Ovary (tissue), 9 donors: ENCODE measurements around the gene SLC4A2. TPM values are rescaled to one million over a fixed set of nuclear protein-coding genes. Genes with fewer than 3 reads are reported as not detected.

Experiments used
- DNase-seq, 5 donors: peaks; one replicate each; pipeline ENCODE4 v3.0.0-alpha.2; 2019 to 2020
- H3K27ac ChIP-seq, 2 donors: fragments of 200-600 bp; one replicate each; pipeline versions ENCODE4 v1.5.1 to v1.8.0; 2019 to 2022
- H3K27me3 ChIP-seq: fragments of 200-600 bp; one replicate; pipeline ENCODE4 v1.8.0; 2022
- H3K36me3 ChIP-seq: fragments of 200-600 bp; sonication (generic); one replicate; pipeline ENCODE4 v1.5.1; 2019
- H3K4me1 ChIP-seq: one replicate; pipeline ENCODE4 v1.8.1; 2013; ENCODE audit warnings: mild to moderate bottlenecking, moderate library complexity; ENCODE audit not compliant: insufficient read depth
- H3K4me3 ChIP-seq: fragments of 200-600 bp; sonication (generic); one replicate; pipeline ENCODE4 v1.5.1; 2017
- H3K9me3 ChIP-seq, 2 donors: fragments of 200-600 bp in 1 of 2; sonication (generic) in 1 of 2; one replicate each; pipeline versions ENCODE4 v1.5.1 to v1.8.1; 2013 to 2019; ENCODE audit warnings: mild to moderate bottlenecking in 1 of 2, moderate library complexity in 1 of 2
- EP300 ChIP-seq: sonication (generic); formaldehyde crosslinking; IDR thresholded peaks from one replicate; pipeline ENCODE4 v1.6.1; 2017; ENCODE audit warnings: antibody characterized with exemption
- POLR2A ChIP-seq: fragments of 450-650 bp; IDR thresholded peaks from one replicate; pipeline ENCODE4 v1.6.1; 2017; ENCODE audit warnings: antibody characterized with exemption, mild to moderate bottlenecking, moderate library complexity
- WGBS, 3 donors: extraction: QIAGEN DNeasy Blood & Tissue Kit in 1 of 3; methylation state at CpG; one replicate each; pipeline versions ENCODE4 v1.1.5 to v1.1.7; 2013 to 2017; 5-methylcytosine and 5-hydroxymethylcytosine counted together
- intact Hi-C, 4 donors: fragments of 100-400 bp; cut with DNase I; formaldehyde crosslinking; loops; one replicate each; pipeline versions ENCODE4 v1.11.0 to v1.15.1; 2022 to 2023
- polyA plus RNA-seq, 2 donors: library from polyadenylated mRNA; stranded (reverse); fragments of 200-250 nt in 1 of 2; fragments of 350-450 nt in 1 of 2; fragmentation: Illumina TruSeq in 1 of 2; extraction: RNeasy Lipid Tissue Mini Kit (QIAGEN cat#74804) in 1 of 2; gene quantifications; one replicate each; pipeline ENCODE4 v1.2.3, GENCODE V29; 2013 to 2014
- total RNA-seq, 7 donors: library from RNA; depleted of rRNA in 2 of 7; stranded (reverse); fragments of >200 nt in 2 of 7; fragmentation: NEBNext Ultra II Directional in 3 of 7; extraction: Animal tissue kit (Norgen Biotek cat#: 25700) in 3 of 7; gene quantifications; one replicate each; pipeline versions ENCODE4 v1.1.0 to v1.2.4, GENCODE V29; 2016 to 2023
- TF ChIP-seq, protein P1 (sequence below), 3 donors: fragments of 450-650 bp in 2 of 3; fragments of 200-600 bp in 1 of 3; IDR thresholded peaks; one replicate each; pipeline versions ENCODE4 v1.5.1 to v1.8.0; 2016 to 2022; ENCODE audit warnings: antibody characterized with exemption in 3 of 3, mild to moderate bottlenecking in 1 of 3
- donor health status: DM: no; HTN: no; CAD: no; lungs with moderate emphysema.
- donor health status: DM: no; HTN: no; CAD: no.
- donor health status: Bipolar disorder and iron deficiency.
- donor health status: DM: yes; HTN: yes; CAD: no.
- donor health status: DM: no; HTN: no; CAD: no.
- donor health status: DM: yes; HTN: yes; CAD: no.

SLC4A2 gene
- total and polyA plus RNA-seq, 9 donors, result 10.5 to 127 (median 94.3) TPM

DNA sequence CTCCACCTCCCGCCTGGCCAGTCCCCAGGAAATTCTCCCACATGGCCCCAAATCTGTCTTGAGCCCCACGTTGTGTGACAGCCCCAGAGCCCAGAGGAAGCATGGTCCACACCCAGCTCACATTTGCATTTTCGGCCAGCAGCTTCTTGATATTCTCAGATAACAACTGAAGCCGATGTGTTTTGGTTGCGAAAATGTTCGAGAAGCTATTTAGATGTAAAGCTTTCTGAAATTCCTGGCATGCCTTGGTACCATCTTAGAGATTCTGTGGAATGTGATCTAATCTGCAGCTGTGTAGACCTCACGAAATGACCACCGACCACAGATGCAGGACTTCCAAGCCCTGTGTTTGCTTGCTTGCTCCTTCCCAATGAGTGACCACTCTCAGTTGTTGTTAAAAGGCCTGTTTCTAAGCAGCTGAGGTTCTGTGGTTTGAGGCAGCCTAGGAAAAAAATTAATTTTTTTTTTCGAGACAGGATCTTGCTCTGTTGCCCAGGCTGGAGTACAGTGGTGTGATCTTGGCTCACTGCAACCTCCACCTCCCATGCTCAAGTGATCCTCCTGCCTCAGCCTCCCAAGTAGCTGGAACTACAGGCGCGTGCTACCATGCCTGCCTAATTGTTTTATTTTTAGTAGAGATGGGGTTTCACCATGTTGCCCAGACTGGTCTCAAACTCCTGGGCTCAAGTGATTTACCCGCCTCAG lies 8.8 kb downstream of the SLC4A2 start:
- Histone ChIP-seq H3K36me3 (no peaks in the 10 kb centered on the region), H3K4me3 (no peak overlapping the region), H3K4me1 (peaks cover 1% of the 10 kb centered on the region), H3K27me3 (no peaks in the 10 kb centered on the region), H3K9me3 (no peaks in the 10 kb centered on the region), H3K27ac (no peak overlapping the region)
- no peak for DNase-seq
- 71 to 77% (median 76%) methylated on average over 12 of the region's 12 CpGs for WGBS, 3 donors
- intact Hi-C loops, result no loop called here
- TF ChIP-seq, protein P1, sequence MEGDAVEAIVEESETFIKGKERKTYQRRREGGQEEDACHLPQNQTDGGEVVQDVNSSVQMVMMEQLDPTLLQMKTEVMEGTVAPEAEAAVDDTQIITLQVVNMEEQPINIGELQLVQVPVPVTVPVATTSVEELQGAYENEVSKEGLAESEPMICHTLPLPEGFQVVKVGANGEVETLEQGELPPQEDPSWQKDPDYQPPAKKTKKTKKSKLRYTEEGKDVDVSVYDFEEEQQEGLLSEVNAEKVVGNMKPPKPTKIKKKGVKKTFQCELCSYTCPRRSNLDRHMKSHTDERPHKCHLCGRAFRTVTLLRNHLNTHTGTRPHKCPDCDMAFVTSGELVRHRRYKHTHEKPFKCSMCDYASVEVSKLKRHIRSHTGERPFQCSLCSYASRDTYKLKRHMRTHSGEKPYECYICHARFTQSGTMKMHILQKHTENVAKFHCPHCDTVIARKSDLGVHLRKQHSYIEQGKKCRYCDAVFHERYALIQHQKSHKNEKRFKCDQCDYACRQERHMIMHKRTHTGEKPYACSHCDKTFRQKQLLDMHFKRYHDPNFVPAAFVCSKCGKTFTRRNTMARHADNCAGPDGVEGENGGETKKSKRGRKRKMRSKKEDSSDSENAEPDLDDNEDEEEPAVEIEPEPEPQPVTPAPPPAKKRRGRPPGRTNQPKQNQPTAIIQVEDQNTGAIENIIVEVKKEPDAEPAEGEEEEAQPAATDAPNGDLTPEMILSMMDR (IDR thresholded peaks at IDR 0.05), result no peak
- no peak for TF ChIP-seq EP300

GRCh38 chr7:151069841-151070573 lies 10.6 kb downstream of the SLC4A2 start:
- TF ChIP-seq, protein P1 (IDR thresholded peaks at IDR 0.05), result no peak
- no peak for TF ChIP-seq EP300
- no peak for TF ChIP-seq POLR2A
- Histone ChIP-seq H3K36me3 (no peaks in the 10 kb centered on the region), H3K4me1 (no peaks in the 10 kb centered on the region), H3K27ac (no peak overlapping the region), H3K9me3 (no peaks in the 10 kb centered on the region), H3K4me3 (no peak overlapping the region), H3K27me3 (no peaks in the 10 kb centered on the region)
- intact Hi-C loops, result no loop called here
- 78 to 81% (median 80%) methylated on average over 15 to 17 of the region's 17 CpGs for WGBS, 3 donors
- no peak for DNase-seq

DNA sequence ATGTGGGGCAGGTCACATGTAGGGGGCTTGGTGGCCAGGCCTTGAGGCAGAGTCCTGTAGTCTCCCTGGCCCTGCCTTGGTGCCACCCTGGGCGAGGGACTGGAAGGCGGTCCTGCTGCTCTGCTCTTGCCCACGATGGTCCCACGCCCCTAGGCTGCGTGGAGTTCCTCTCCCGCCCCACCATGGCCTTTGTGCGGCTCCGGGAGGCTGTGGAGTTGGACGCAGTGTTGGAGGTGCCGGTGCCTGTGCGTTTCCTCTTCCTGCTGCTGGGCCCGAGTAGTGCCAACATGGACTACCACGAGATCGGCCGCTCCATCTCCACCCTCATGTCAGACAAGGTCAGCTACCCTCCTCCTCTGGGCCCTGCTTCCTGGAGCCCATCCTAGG lies 11.2 kb downstream of the SLC4A2 start:
- H3K36me3 ChIP-seq, result no peaks in the 10 kb centered on the region
- WGBS, 3 donors, result 88 to 89% (median 88%) methylated on average over 12 to 15 of the region's 15 CpGs
- no peak overlapping the region for H3K4me3 ChIP-seq
- H3K27me3 ChIP-seq, result no peaks in the 10 kb centered on the region
- TF ChIP-seq, protein P1 (IDR thresholded peaks at IDR 0.05), result no peak
- TF ChIP-seq EP300 (no peak), POLR2A (no peak)
- H3K4me1 ChIP-seq, result no peaks in the 10 kb centered on the region
- no peak for DNase-seq
- H3K27ac ChIP-seq, result no peak overlapping the region
- no peaks in the 10 kb centered on the region for H3K9me3 ChIP-seq
- intact Hi-C loops, result no loop called here

GRCh38 chr7:151071032-151071866 lies 11.9 kb downstream of the SLC4A2 start:
- TF ChIP-seq EP300 (no peak), POLR2A (no peak)
- TF ChIP-seq, protein P1 (IDR thresholded peaks at IDR 0.05), result no peak
- Histone ChIP-seq H3K36me3 (no peaks in the 10 kb centered on the region), H3K27ac (no peak overlapping the region), H3K27me3 (no peaks in the 10 kb centered on the region), H3K4me3 (no peak overlapping the region), H3K9me3 (no peaks in the 10 kb centered on the region), H3K4me1 (no peaks in the 10 kb centered on the region)
- intact Hi-C loops, result no loop called here
- DNase-seq, result no peak
- 87 to 90% (median 87%) methylated on average over 38 to 39 of the region's 39 CpGs for WGBS, 3 donors
